Measurements from ENCODE around the gene PTPRT. TPM values are rescaled to one million over a fixed set of nuclear protein-coding genes. Genes with fewer than 3 reads are reported as not detected.

PTPRT gene
- total and polyA plus RNA-seq, 2 of the 4 experiments (the other 2 are of a cell fraction), result not detected

GRCh38 chr20:42252116-42252515 is 937.6 kb downstream of the PTPRT start:
- H2AK9ac ChIP-seq (replicated peaks; ENCODE audit: low read depth, low read length, poor library complexity), result no peak overlapping the region
- H3K27ac ChIP-seq (ENCODE audit: insufficient read depth, low read length), result no peak overlapping the region
- 29% methylated on average over 2 of the region's 4 CpGs; no CpG with 5 or more reads in 1 of the 2 experiments for WGBS, 2 experiments (ENCODE audit: extremely low coverage in 2 of 2, insufficient read length in 1 of 2)
- H3K4me2 ChIP-seq (ENCODE audit: low read depth, low read length), result no peak overlapping the region
- H4K20me1 ChIP-seq (ENCODE audit: insufficient read depth, low read length), result no peaks in the 10 kb centered on the region
- TF ChIP-seq ELK1 (IDR thresholded peaks at IDR 0.05; ENCODE audit: borderline replicate concordance, low read depth, low read length), result no peak
- TF ChIP-seq FOS (IDR thresholded peaks at IDR 0.05; ENCODE audit: low read depth, low read length), result no peak
- no peak for TF ChIP-seq CEBPB (IDR thresholded peaks at IDR 0.05; ENCODE audit: low read depth, low read length)
- TF ChIP-seq CTCF (conservative IDR thresholded peaks at IDR 0.05; ENCODE audit: low read depth, low read length), result no peak
- no peak for TF ChIP-seq MAZ (IDR thresholded peaks at IDR 0.05; ENCODE audit: borderline replicate concordance, low read depth, low read length)
- TF ChIP-seq, protein P1, sequence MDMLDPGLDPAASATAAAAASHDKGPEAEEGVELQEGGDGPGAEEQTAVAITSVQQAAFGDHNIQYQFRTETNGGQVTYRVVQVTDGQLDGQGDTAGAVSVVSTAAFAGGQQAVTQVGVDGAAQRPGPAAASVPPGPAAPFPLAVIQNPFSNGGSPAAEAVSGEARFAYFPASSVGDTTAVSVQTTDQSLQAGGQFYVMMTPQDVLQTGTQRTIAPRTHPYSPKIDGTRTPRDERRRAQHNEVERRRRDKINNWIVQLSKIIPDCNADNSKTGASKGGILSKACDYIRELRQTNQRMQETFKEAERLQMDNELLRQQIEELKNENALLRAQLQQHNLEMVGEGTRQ (IDR thresholded peaks at IDR 0.05; ENCODE audit: low read depth, low read length), result no peak
- TF ChIP-seq NFE2L2 (IDR thresholded peaks at IDR 0.05; ENCODE audit: low read depth, low read length), result no peak
- no peak for TF ChIP-seq POLR2A (IDR thresholded peaks at IDR 0.05; ENCODE audit: low read depth, low read length)
- TF ChIP-seq MAFK (IDR thresholded peaks at IDR 0.05; ENCODE audit: low read depth, low read length), result no peak
- TF ChIP-seq BHLHE40 (IDR thresholded peaks at IDR 0.05; ENCODE audit: low read depth, low read length), result no peak
- TF ChIP-seq SMC3 (IDR thresholded peaks at IDR 0.05; ENCODE audit: low read depth, low read length), result no peak
- TF ChIP-seq CHD1 (IDR thresholded peaks at IDR 0.05; ENCODE audit: low read depth, low read length), result no peak
- TF ChIP-seq MXI1 (IDR thresholded peaks at IDR 0.05; ENCODE audit: borderline replicate concordance, low read depth, low read length), result no peak
- no peak for TF ChIP-seq RAD21 (IDR thresholded peaks at IDR 0.05; ENCODE audit: low read length)
- no peak for TF ChIP-seq RFX5 (IDR thresholded peaks at IDR 0.05; ENCODE audit: low read depth, low read length)
- TF ChIP-seq RCOR1 (IDR thresholded peaks at IDR 0.05; ENCODE audit: insufficient replicate concordance, low read length), result no peak
- no peak overlapping the region for H3K23ac ChIP-seq (ENCODE audit: low read depth, low read length)
- no peak overlapping the region for H2BK5ac ChIP-seq (ENCODE audit: low read depth, low read length, poor library complexity, severe bottlenecking)
- dilution Hi-C loops (cut with HindIII; ENCODE audit: low sequenced_read_pairs, unreplicated experiment), result no loop called here
- H3K56ac ChIP-seq (ENCODE audit: extremely low read depth, insufficient read depth, low read length), result no peak overlapping the region
- no peak overlapping the region for H4K5ac ChIP-seq (ENCODE audit: low read depth, low read length)
- no peaks in the 10 kb centered on the region for H3K9me1 ChIP-seq (ENCODE audit: insufficient read depth, low read length)
- H3K27me3 ChIP-seq (ENCODE audit: control insufficient read depth, insufficient read depth, low read length), result no peaks in the 10 kb centered on the region
- intact Hi-C loops (cut with micrococcal nuclease), result no loop called here
- ChIA-PET POLR2A (ENCODE audit: unreplicated experiment) (no interaction called here), CTCF (no interaction called here)
- no peak overlapping the region for H4K91ac ChIP-seq (ENCODE audit: insufficient read depth, low read depth, low read length)
- H3K9ac ChIP-seq (ENCODE audit: low read depth, low read length), result no peak overlapping the region
- no peak overlapping the region for H3K18ac ChIP-seq (ENCODE audit: low read depth, low read length)
- no peaks in the 10 kb centered on the region for H3K4me1 ChIP-seq (ENCODE audit: control insufficient read depth, insufficient read depth, low read length)
- BruUV-seq (replicated peaks), result no TSS peak
- no peak overlapping the region for H3K14ac ChIP-seq (replicated peaks; ENCODE audit: low read depth, low read length)
- H2BK120ac ChIP-seq (ENCODE audit: low read depth, low read length), result no peak overlapping the region
- DNase-seq (no peak), ATAC-seq (ENCODE audit: low read depth) (no peak)
- H3K4me3 ChIP-seq (ENCODE audit: insufficient read depth, low read depth, low read length), result no peak overlapping the region
- no peaks in the 10 kb centered on the region for H3K36me3 ChIP-seq (ENCODE audit: control insufficient read depth, insufficient read depth, low read length)
- no peak overlapping the region for H2AK5ac ChIP-seq (ENCODE audit: low read depth, low read length)
- no peak overlapping the region for H4K8ac ChIP-seq (ENCODE audit: low read depth in 2 of 2, low read length in 2 of 2)
- H2BK15ac ChIP-seq (ENCODE audit: low read depth, low read length), result no peak overlapping the region
- no peak overlapping the region for H2BK20ac ChIP-seq (ENCODE audit: low read depth, low read length)
- H2AFZ ChIP-seq (replicated peaks; ENCODE audit: low read length, poor library complexity), result no peak overlapping the region
- H3K79me1 ChIP-seq (ENCODE audit: low read depth in 1 of 2, low read length in 2 of 2), result no peaks in the 10 kb centered on the region
- no peak overlapping the region for H3K4ac ChIP-seq (ENCODE audit: low read depth, low read length)
- peaks cover 17% of the 10 kb centered on the region for H3K9me3 ChIP-seq (ENCODE audit: control insufficient read depth, insufficient read depth, low read length)
- in situ Hi-C loops (cut with MboI; ENCODE audit: low sequenced_read_pairs), result no loop called here

All from IMR-90 (cell line).